HepG2 (cell line): ENCODE measurements around the gene CSNK1D. TPM values are rescaled to one million over a fixed set of nuclear protein-coding genes. Genes with fewer than 3 reads are reported as not detected.

Source experiments
- ESRRA ChIP-seq: sonication (generic); formaldehyde crosslinking; IDR thresholded peaks from 2 replicates; pipeline ENCODE4 v1.5.1; 2020; ENCODE audit warnings: mild to moderate bottlenecking, low read depth, missing genetic modification reagents
- ETV6 ChIP-seq: sonication (generic); formaldehyde crosslinking; conservative IDR thresholded peaks from 2 replicates; pipeline ENCODE4 v1.4.0; 2020; ENCODE audit warnings: missing genetic modification reagents
- FOXA3 ChIP-seq: IDR thresholded peaks from 2 replicates; pipeline ENCODE4 v1.6.1; 2016; ENCODE audit warnings: missing genetic modification reagents, missing compliant biosample characterization
- KLF16 ChIP-seq, 2 experiments: sonication (generic) in 1 of 2; formaldehyde crosslinking in 1 of 2; IDR thresholded peaks; 2 replicates each; pipeline versions ENCODE4 v1.6.1 to v1.8.0; 2016 to 2023; ENCODE audit warnings: missing genetic modification reagents in 2 of 2, missing compliant biosample characterization in 1 of 2
- MTA1 ChIP-seq: sonication (generic); formaldehyde crosslinking; IDR thresholded peaks from 2 replicates; pipeline ENCODE4 v1.4.0; 2020; ENCODE audit warnings: missing genetic modification reagents, mild to moderate bottlenecking, borderline replicate concordance
- NCOA2 ChIP-seq: sonication (generic); formaldehyde crosslinking; IDR thresholded peaks from 2 replicates; pipeline ENCODE4 v1.8.0; 2022; ENCODE audit warnings: inconsistent platforms
- NONO ChIP-seq, 2 experiments: fragments of 450-650 bp in 1 of 2; sonication (generic) in 1 of 2; formaldehyde crosslinking in 1 of 2; IDR thresholded peaks in 1 of 2; conservative IDR thresholded peaks in 1 of 2; 2 replicates each; pipeline versions ENCODE4 v1.6.1 to v1.8.0; 2017 to 2022; ENCODE audit warnings: mild to moderate bottlenecking in 1 of 2, missing genetic modification reagents in 1 of 2, moderate library complexity in 1 of 2
- RAD21 ChIP-seq: fragments of 450-650 bp; formaldehyde crosslinking; IDR thresholded peaks from 2 replicates; pipeline ENCODE4 v1.5.0; 2020; ENCODE audit warnings: mild to moderate bottlenecking
- SAFB2 ChIP-seq: sonication (generic); formaldehyde crosslinking; IDR thresholded peaks from 2 replicates; pipeline ENCODE4 v1.5.1; 2020; ENCODE audit warnings: missing genetic modification reagents, low read depth, mild to moderate bottlenecking, borderline replicate concordance
- SMYD3 ChIP-seq: sonication (generic); formaldehyde crosslinking; IDR thresholded peaks from 2 replicates; pipeline ENCODE4 v1.8.1; 2023; ENCODE audit warnings: mild to moderate bottlenecking, missing genetic modification reagents
- SP140L ChIP-seq: sonication (generic); formaldehyde crosslinking; IDR thresholded peaks from 2 replicates; pipeline ENCODE4 v1.4.0; 2020; ENCODE audit warnings: missing genetic modification reagents, borderline replicate concordance
- ZMYM4 ChIP-seq: sonication (generic); formaldehyde crosslinking; IDR thresholded peaks from 2 replicates; pipeline ENCODE4 v1.8.1; 2023; ENCODE audit warnings: mild to moderate bottlenecking, missing genetic modification reagents
- ZNF382 ChIP-seq: sonication (generic); formaldehyde crosslinking; IDR thresholded peaks from 2 replicates; pipeline ENCODE4 v1.5.0; 2020; ENCODE audit warnings: missing genetic modification reagents, mild to moderate bottlenecking, borderline replicate concordance
- ZNF773 ChIP-seq: sonication (generic); formaldehyde crosslinking; IDR thresholded peaks from 2 replicates; pipeline ENCODE4 v1.4.0; 2020; ENCODE audit warnings: missing genetic modification reagents, borderline replicate concordance
- ZNF883 ChIP-seq: sonication (generic); formaldehyde crosslinking; IDR thresholded peaks from 2 replicates; pipeline ENCODE4 v1.5.1; 2020; ENCODE audit warnings: mild to moderate bottlenecking, missing genetic modification reagents; ENCODE audit errors: not compliant biosample characterization
- polyA plus RNA-seq, 8 experiments: library from polyadenylated mRNA; depleted of rRNA in 3 of 8; stranded (reverse) in 7 of 8; unstranded in 1 of 8; fragments of >200 nt; fragmentation: Illumina TruSeq in 4 of 8; extraction: Trizol in 4 of 8; gene quantifications; 2 replicates each; pipeline versions ENCODE4 v1.2.1 to v1.2.3, GENCODE V29; 2011 to 2016; ENCODE audit warnings: low read depth in 4 of 8, missing spikeins in 1 of 8, mixed read lengths in 1 of 8; ENCODE audit not compliant: insufficient read depth in 1 of 8
- total RNA-seq, 5 experiments: library from RNA; depleted of rRNA; stranded (reverse); fragments of >200 nt; fragmentation: Illumina TruSeq; extraction: Trizol; gene quantifications; 2 replicates each; pipeline ENCODE4 v1.2.3, GENCODE V29; 2016; ENCODE audit warnings: low read depth in 1 of 5
- TF ChIP-seq, protein P1 (sequence below): sonication (generic); formaldehyde crosslinking; IDR thresholded peaks from 2 replicates; pipeline ENCODE4 v1.8.1; 2023; ENCODE audit warnings: mild to moderate bottlenecking, inconsistent platforms, moderate library complexity, missing genetic modification reagents, borderline replicate concordance
- TF ChIP-seq, protein P2 (sequence below): IDR thresholded peaks from 2 replicates; pipeline ENCODE4 v1.6.1; 2012; ENCODE audit warnings: low read depth, low read length, improper control_type of control experiment
- TF ChIP-seq, protein P3 (sequence below), 2 experiments: sonication (generic) in 1 of 2; formaldehyde crosslinking in 1 of 2; IDR thresholded peaks; 2 replicates each; pipeline versions ENCODE4 v1.5.1 to v1.6.1; 2011 to 2020; ENCODE audit warnings: borderline replicate concordance in 1 of 2, low read depth in 1 of 2, low read length in 1 of 2, mild to moderate bottlenecking in 1 of 2, missing genetic modification reagents in 1 of 2, moderate library complexity in 1 of 2
- TF ChIP-seq, protein P4 (sequence below): sonication (generic); formaldehyde crosslinking; IDR thresholded peaks from 2 replicates; pipeline ENCODE4 v1.4.0; 2020; ENCODE audit warnings: missing genetic modification reagents
- TF ChIP-seq, protein P5 (sequence below): sonication (generic); formaldehyde crosslinking; IDR thresholded peaks from 2 replicates; pipeline ENCODE4 v1.4.0; 2020; ENCODE audit warnings: mild to moderate bottlenecking, missing genetic modification reagents

CSNK1D gene
- total and polyA plus RNA-seq, 2 of the 13 experiments (the other 11 are each of a cell fraction or from before 2014, with no cell fraction given): 31.5 to 128 TPM

DNA sequence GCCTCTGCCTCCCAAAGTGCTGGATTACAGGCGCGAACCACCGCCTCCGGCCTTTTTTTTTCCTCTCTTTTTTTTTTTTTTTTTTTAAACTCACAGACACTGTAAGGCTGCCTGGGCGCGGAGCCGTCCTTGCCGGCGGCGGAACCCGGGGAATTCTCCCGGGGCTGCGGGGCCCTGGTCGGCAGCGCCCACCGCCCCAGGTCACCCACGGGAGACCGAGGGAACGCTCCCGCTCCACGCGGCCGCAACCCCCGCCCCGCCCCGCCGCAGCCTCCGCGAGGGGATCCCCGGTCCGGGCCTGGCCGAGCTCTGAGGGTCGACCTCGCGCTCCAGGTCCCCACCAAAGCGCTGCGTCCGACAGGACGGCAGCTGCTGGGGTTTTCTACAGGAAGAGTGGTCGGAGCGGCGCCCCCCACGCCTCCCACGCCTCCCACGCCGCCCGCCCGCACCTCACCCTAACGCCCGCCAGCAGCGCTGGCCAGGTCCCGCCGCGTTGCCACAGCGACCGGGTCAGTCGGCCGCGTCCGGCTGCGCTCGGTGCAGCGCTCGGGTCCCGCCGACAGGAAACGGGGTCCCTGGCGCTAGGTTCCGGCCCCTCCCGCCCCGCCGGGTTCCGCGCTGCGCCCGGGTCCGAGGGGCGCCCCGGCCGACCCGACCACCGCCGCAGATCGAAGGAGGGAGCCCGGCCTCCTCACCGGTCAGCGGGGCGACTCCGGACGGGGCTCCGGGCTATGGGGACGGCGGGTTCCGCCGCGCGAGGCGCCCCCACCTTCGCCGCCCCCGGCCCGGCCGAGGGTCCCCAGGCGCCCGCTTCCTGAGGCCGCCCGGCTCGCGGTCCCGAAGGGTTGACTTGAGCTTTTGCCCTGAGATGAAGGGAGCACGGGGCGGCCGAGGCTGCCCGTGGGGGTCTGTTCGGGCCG is 60.9 kb downstream of the CSNK1D start, which contains the start of gene CCDC57 (continued):
- TF ChIP-seq, protein P1, sequence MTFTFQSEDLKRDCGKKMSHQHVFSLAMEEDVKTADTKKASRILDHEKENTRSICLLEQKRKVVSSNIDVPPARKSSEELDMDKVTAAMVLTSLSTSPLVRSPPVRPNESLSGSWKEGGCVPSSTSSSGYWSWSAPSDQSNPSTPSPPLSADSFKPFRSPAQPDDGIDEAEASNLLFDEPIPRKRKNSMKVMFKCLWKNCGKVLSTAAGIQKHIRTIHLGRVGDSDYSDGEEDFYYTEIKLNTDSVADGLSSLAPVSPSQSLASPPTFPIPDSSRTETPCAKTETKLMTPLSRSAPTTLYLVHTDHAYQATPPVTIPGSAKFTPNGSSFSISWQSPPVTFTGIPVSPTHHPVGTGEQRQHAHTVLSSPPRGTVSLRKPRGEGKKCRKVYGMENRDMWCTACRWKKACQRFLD: 0 out of 2 replicates have a peak, but pooled peaks have one; percentile 87
- TF ChIP-seq, protein P2, sequence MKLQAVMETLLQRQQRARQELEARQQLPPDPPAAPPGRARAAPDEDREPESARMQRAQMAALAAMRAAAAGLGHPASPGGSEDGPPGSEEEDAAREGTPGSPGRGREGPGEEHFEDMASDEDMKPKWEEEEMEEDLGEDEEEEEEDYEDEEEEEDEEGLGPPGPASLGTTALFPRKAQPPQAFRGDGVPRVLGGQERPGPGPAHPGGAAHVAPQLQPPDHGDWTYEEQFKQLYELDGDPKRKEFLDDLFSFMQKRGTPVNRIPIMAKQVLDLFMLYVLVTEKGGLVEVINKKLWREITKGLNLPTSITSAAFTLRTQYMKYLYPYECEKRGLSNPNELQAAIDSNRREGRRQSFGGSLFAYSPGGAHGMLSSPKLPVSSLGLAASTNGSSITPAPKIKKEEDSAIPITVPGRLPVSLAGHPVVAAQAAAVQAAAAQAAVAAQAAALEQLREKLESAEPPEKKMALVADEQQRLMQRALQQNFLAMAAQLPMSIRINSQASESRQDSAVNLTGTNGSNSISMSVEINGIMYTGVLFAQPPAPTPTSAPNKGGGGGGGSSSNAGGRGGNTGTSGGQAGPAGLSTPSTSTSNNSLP: no peak
- TF ChIP-seq, protein P3, sequence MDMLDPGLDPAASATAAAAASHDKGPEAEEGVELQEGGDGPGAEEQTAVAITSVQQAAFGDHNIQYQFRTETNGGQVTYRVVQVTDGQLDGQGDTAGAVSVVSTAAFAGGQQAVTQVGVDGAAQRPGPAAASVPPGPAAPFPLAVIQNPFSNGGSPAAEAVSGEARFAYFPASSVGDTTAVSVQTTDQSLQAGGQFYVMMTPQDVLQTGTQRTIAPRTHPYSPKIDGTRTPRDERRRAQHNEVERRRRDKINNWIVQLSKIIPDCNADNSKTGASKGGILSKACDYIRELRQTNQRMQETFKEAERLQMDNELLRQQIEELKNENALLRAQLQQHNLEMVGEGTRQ (IDR thresholded peaks at IDR 0.05; ENCODE audit: low read depth, low read length): no peak
- TF ChIP-seq, protein P3 (CRISPR knock-in tag; IDR thresholded peaks at IDR 0.05; ENCODE audit: borderline replicate concordance): no peak
- TF ChIP-seq KLF16 (CRISPR knock-in tag; IDR thresholded peaks at IDR 0.05) (peak in 1 of 2 experiments; percentile 90; a peak in 2 of 4 replicates), ZNF773 (CRISPR knock-in tag) (no peak), ZNF883 (CRISPR knock-in tag) (peak; percentile 56), SMYD3 (CRISPR knock-in tag) (peak; percentile 46; the same call in 1 of the 2 replicates), RAD21 (0 out of 2 replicates have a peak, but pooled peaks have one; percentile 58), ETV6 (CRISPR knock-in tag) (peak; percentile 70; the same call in 1 of the 2 replicates), ZMYM4 (CRISPR knock-in tag) (peak; percentile 62; the same call in 1 of the 2 replicates), SP140L (CRISPR knock-in tag) (no peak), NCOA2 (peak; percentile 42; the same call in 1 of the 2 replicates), FOXA3 (CRISPR knock-in tag) (peak; percentile 57), ESRRA (peak; percentile 86), SAFB2 (peak; percentile 79), NONO (IDR thresholded peaks at IDR 0.05) (no peak), NONO (CRISPR knock-in tag; conservative IDR thresholded peaks at IDR 0.05) (peak; percentile 95), MTA1 (CRISPR knock-in tag) (peak; percentile 73; the same call in 1 of the 2 replicates), ZNF382 (CRISPR knock-in tag) (no peak)
- TF ChIP-seq, protein P4, sequence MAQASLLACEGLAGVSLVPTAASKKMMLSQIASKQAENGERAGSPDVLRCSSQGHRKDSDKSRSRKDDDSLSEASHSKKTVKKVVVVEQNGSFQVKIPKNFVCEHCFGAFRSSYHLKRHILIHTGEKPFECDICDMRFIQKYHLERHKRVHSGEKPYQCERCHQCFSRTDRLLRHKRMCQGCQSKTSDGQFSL (CRISPR knock-in tag): peak; percentile 58; the same call in 1 of the 2 replicates
- TF ChIP-seq, protein P5, sequence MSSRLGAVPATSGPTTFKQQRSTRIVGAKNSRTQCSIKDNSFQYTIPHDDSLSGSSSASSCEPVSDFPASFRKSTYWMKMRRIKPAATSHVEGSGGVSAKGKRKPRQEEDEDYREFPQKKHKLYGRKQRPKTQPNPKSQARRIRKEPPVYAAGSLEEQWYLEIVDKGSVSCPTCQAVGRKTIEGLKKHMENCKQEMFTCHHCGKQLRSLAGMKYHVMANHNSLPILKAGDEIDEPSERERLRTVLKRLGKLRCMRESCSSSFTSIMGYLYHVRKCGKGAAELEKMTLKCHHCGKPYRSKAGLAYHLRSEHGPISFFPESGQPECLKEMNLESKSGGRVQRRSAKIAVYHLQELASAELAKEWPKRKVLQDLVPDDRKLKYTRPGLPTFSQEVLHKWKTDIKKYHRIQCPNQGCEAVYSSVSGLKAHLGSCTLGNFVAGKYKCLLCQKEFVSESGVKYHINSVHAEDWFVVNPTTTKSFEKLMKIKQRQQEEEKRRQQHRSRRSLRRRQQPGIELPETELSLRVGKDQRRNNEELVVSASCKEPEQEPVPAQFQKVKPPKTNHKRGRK: no peak
